Keratinocyte (primary cell): ENCODE measurements around the gene ANKRD55.

ENCODE experiments used
- EZH2 ChIP-seq: IDR thresholded peaks from one replicate; pipeline ENCODE4 v1.6.1; 2012; ENCODE audit warnings: inconsistent platforms, mild to moderate bottlenecking, low read length, moderate library complexity
- TF ChIP-seq, protein P1 (sequence below), 3 experiments: IDR thresholded peaks in 1 of 3; conservative IDR thresholded peaks in 1 of 3; optimal IDR thresholded peaks in 1 of 3; 2 replicates in 2 of 3; 3 replicates in 1 of 3; pipeline versions ENCODE3 to v1.5.1; 2011; ENCODE audit warnings: low read length in 3 of 3, mild to moderate bottlenecking in 3 of 3, moderate library complexity in 2 of 3, control low read depth in 1 of 3, inconsistent platforms in 1 of 3; ENCODE audit not compliant: insufficient read depth in 2 of 3; ENCODE audit errors: extremely low read depth in 1 of 3

DNA sequence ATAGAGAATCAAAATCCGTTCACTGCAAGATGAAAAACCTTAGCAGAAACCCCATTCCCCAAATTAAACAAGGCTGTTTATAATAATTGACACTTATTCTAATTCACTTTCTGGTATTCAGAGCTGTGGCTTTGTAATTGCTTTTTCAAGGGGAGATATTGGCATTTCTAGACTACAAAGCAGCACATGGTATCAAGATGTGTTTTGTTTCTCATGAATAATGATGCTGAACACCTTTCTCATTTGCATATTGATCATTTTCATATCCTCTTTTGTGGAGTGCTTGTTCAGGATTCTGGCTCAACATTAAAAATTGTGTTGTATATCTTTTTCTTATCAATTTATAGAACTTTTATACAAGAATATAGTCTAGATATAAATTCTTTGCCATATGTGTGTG, 22.4 kb upstream of the ANKRD55 start:
- TF ChIP-seq, protein P1, sequence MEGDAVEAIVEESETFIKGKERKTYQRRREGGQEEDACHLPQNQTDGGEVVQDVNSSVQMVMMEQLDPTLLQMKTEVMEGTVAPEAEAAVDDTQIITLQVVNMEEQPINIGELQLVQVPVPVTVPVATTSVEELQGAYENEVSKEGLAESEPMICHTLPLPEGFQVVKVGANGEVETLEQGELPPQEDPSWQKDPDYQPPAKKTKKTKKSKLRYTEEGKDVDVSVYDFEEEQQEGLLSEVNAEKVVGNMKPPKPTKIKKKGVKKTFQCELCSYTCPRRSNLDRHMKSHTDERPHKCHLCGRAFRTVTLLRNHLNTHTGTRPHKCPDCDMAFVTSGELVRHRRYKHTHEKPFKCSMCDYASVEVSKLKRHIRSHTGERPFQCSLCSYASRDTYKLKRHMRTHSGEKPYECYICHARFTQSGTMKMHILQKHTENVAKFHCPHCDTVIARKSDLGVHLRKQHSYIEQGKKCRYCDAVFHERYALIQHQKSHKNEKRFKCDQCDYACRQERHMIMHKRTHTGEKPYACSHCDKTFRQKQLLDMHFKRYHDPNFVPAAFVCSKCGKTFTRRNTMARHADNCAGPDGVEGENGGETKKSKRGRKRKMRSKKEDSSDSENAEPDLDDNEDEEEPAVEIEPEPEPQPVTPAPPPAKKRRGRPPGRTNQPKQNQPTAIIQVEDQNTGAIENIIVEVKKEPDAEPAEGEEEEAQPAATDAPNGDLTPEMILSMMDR (optimal IDR thresholded peaks at IDR 0.05 in 1 of 3, IDR thresholded peaks at IDR 0.05 in 1 of 3, conservative IDR thresholded peaks at IDR 0.05 in 1 of 3; ENCODE audit: extremely low read depth in 1 of 3, insufficient read depth in 2 of 3, low read length in 3 of 3): no peak
- TF ChIP-seq EZH2: no peak
